ENCODE data around the gene SLC35F3.

Gene SLC35F3

GRCh38 chr1:234331507-234331906, 427.0 kb downstream of the SLC35F3 start:
- TF ChIP-seq TAF1 (IDR thresholded peaks at IDR 0.05; ENCODE audit: borderline replicate concordance, insufficient read depth, low read length), result no peak
- TF ChIP-seq FOXP2 (optimal IDR thresholded peaks at IDR 0.05; ENCODE audit: borderline replicate concordance, extremely low read depth, extremely low read length, insufficient read depth), result no peak
- TF ChIP-seq REST (IDR thresholded peaks at IDR 0.05; ENCODE audit: insufficient read depth in 1 of 2, low read depth in 2 of 2, low read length in 2 of 2), result no peak
- no peak for TF ChIP-seq SIN3A (IDR thresholded peaks at IDR 0.05; ENCODE audit: borderline replicate concordance, insufficient read depth, low read length)
- no peak for TF ChIP-seq POLR2AphosphoS5 (IDR thresholded peaks at IDR 0.05; ENCODE audit: low read depth, low read length)

- TF ChIP-seq FOXP2 (optimal IDR thresholded peaks at IDR 0.05; ENCODE audit: borderline replicate concordance, extremely low read depth, extremely low read length, insufficient read depth), result no peak
- TF ChIP-seq SIN3A (IDR thresholded peaks at IDR 0.05; ENCODE audit: borderline replicate concordance, insufficient read depth, low read length), result no peak
- no peak for TF ChIP-seq POLR2AphosphoS5 (IDR thresholded peaks at IDR 0.05; ENCODE audit: low read depth, low read length)
- TF ChIP-seq TAF1 (IDR thresholded peaks at IDR 0.05; ENCODE audit: borderline replicate concordance, insufficient read depth, low read length), result no peak
- no peak for TF ChIP-seq REST (IDR thresholded peaks at IDR 0.05; ENCODE audit: insufficient read depth in 1 of 2, low read depth in 2 of 2, low read length in 2 of 2)
Observed at GRCh38 chr1:234336359-234336758, 431.9 kb downstream of the SLC35F3 start.

- no peak for TF ChIP-seq POLR2AphosphoS5 (IDR thresholded peaks at IDR 0.05; ENCODE audit: low read depth, low read length)
Observed at GRCh38 chr1:234337233-234337632, 432.8 kb downstream of the SLC35F3 start.

- TF ChIP-seq FOXP2 (optimal IDR thresholded peaks at IDR 0.05; ENCODE audit: borderline replicate concordance, extremely low read depth, extremely low read length, insufficient read depth), result no peak
Observed at GRCh38 chr1:234340528-234340927, 436.1 kb downstream of the SLC35F3 start.

- no peak for TF ChIP-seq POLR2AphosphoS5 (IDR thresholded peaks at IDR 0.05; ENCODE audit: low read depth, low read length)
- TF ChIP-seq REST (IDR thresholded peaks at IDR 0.05; ENCODE audit: insufficient read depth in 1 of 2, low read depth in 2 of 2, low read length in 2 of 2), result no peak
- no peak for TF ChIP-seq SIN3A (IDR thresholded peaks at IDR 0.05; ENCODE audit: borderline replicate concordance, insufficient read depth, low read length)
- no peak for TF ChIP-seq TAF1 (IDR thresholded peaks at IDR 0.05; ENCODE audit: borderline replicate concordance, insufficient read depth, low read length)
- no peak for TF ChIP-seq FOXP2 (optimal IDR thresholded peaks at IDR 0.05; ENCODE audit: borderline replicate concordance, extremely low read depth, extremely low read length, insufficient read depth)
Observed at GRCh38 chr1:234342774-234343173, 438.3 kb downstream of the SLC35F3 start.

GRCh38 chr1:234345237-234345636, 440.8 kb downstream of the SLC35F3 start:
- TF ChIP-seq SIN3A (IDR thresholded peaks at IDR 0.05; ENCODE audit: borderline replicate concordance, insufficient read depth, low read length) (no peak), FOXP2 (optimal IDR thresholded peaks at IDR 0.05; ENCODE audit: borderline replicate concordance, extremely low read depth, extremely low read length, insufficient read depth) (no peak), POLR2AphosphoS5 (IDR thresholded peaks at IDR 0.05; ENCODE audit: low read depth, low read length) (no peak), REST (IDR thresholded peaks at IDR 0.05; ENCODE audit: insufficient read depth in 1 of 2, low read depth in 2 of 2, low read length in 2 of 2) (no peak), TAF1 (IDR thresholded peaks at IDR 0.05; ENCODE audit: borderline replicate concordance, insufficient read depth, low read length) (no peak)

Data from PFSK-1 (cell line).